ENCODE data around the gene HOXA5.

HOXA5 gene

DNA sequence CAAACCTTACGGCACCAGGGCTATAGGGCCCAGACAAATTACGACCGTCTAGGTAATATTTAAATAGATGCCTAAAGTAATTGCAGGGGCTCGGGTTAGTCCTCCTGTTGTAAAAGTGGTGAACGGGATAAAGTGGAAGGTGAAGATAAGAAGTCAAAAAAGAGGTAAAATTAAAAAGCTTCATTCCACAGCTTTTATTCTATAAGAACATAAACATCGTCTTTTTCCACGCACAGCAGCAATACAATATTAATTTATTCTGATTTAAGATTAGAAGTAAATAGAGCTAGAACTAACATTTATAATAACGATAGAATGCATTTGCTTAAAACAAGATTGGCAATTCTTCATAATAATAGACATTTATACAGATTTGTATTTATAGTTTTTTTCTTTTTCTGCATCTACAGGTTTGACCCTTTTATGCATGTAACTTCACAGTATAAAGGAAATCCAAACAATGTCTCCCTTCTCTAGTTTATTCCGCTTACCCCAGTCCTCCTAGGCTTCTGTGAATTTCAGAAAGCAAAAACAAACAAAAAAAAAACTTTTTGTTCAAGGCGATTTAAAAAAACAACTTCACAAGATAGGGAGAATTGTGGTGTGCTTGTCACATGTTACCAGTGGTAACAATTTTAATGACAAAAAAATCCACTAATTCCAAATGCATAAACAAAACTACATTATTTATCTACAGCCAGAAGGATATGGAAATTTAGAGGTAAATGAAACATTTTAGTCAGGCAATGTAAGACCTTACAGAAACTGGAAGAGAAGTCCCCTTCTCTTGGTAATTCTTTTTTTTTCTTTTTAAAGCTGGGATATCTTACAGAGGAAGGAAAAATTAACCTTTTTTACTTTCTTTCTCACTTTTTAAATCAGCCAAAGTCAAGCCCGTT lies 27.2 kb upstream of the HOXA5 start:
- DNase-seq: peak; percentile 5

GRCh38 chr7:27169658-27170425 lies 26.4 kb upstream of the HOXA5 start:
- DNase-seq: peak; percentile 58

DNA sequence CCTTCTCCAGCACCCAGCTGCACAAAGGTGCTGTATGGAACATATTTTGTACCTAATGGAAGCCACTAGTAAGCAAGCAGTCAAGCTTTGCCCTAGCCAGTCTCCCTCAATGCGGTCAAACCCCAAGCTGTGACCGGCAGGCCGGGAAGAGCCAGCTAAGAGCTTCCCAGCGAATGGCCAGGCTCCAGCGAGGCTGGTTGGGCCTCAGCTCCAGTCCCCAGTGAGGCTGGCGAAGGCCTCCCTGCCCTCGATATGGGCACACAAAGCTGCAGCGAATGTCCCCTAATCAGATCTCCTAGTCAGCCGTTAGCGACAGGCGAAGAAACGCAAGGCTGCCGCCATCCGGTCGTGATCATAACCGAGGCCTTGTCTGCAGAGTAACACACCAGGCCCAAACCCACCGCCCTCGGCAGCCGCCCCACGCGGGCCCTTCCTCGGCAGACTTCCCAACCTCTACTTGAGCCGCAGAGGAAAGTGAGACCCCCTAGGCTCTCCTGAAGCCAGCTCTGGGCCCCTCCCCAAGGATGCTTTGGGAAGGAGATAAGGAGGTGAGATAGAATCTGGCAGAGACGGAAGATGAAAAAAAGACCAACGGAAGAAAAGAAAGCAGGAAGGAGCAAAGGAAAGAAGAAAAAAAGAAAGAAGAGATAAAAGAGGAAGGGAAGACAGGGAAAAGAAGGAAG lies 24.9 kb upstream of the HOXA5 start:
- peak; percentile 74 for DNase-seq

- peak; percentile 84 for DNase-seq
Observed at GRCh38 chr7:27167916-27168264, 24.4 kb upstream of the HOXA5 start.

DNA sequence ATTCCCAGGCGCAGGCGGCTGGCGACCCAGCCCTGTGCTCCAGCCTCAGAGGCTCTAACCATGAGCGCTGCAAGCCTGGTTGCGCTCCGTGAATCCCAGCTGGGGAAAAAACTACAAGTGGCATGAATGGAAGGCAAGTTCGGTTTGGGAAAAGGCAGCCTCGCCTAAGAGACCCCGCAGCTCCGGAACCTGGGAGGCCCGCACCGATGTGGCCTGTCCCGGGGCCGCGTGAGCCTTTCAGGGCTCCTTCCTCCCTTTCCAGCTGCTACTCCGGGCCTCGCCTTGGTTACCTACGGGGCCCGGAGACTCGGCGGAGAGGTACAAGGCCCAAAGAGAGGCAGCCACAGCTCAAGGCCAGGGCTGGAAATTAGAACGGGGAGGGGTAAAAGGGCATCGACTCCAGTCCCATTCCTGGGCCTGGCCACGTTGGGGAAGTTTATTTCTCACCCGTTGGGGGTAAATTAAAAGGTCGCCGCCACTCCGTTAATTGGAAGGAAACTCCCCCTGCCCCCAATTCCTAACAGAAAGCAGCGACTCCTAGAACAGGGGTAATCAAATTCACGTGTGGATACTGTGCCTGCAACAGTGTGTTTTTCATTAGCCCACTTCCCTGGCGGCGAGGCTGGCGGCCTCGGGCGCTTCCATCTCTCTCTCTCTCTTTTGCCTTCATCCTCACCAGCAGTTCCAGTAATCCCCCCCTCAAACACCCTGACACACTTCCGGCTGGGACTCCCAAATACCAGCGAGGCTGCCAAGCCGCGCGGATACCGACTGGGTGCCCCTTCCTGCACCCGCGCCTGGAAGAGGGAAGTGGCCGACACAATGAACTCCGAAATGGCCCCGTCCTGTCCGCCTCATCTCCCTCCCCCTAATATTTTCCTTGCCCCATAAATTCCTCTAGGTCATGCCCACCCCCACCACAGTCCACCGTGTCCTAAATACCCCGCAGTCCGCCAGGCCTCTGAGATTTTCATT lies 23.3 kb upstream of the HOXA5 start:
- DNase-seq: peak; percentile 75

- DNase-seq: peak; percentile 52
Observed at GRCh38 chr7:27165996-27166530, 22.6 kb upstream of the HOXA5 start.

- peak; percentile 95 for DNase-seq
Observed at GRCh38 chr7:27165089-27165995, 21.9 kb upstream of the HOXA5 start, which contains the start of gene HOXA9. Gene HOXA9, minus strand, starts transcription at chr7:27165537. Its CDS starts 80 bp downstream, at chr7:27165457.

DNA sequence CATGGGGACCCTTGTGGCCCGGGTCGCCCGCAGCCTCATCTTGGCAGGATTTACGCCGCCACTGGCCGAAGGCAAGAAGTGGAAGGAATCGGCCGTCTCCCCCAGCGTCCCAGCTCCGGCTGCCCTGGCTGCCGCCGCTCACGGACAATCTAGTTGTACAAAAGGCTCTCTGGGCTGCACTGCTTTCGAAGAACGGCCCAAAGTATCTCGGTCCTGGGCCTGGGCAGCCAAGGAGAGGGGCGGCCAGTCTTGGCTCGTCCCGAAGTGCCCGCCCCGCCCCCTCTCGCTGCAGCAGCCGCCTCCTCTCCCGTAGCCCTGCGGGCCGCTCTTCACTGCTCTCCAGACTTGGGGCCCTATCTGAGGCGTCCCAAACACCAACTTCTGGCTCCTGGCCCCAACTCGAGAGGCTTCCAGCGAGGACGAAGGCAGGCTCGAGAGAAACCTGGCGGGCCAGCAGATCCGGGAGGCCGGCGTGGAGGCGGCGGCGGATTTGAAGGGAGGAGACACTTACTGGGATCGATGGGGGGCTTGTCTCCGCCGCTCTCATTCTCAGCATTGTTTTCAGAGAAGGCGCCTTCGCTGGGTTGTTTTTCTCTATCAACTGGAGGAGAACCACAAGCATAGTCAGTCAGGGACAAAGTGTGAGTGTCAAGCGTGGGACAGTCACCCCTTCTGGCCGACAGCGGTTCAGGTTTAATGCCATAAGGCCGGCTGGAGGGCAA lies 21.0 kb upstream of the HOXA5 start:
- DNase-seq: peak; percentile 51

GRCh38 chr7:27164045-27164366 lies 20.5 kb upstream of the HOXA5 start:
- peak; percentile 17 for DNase-seq

DNA sequence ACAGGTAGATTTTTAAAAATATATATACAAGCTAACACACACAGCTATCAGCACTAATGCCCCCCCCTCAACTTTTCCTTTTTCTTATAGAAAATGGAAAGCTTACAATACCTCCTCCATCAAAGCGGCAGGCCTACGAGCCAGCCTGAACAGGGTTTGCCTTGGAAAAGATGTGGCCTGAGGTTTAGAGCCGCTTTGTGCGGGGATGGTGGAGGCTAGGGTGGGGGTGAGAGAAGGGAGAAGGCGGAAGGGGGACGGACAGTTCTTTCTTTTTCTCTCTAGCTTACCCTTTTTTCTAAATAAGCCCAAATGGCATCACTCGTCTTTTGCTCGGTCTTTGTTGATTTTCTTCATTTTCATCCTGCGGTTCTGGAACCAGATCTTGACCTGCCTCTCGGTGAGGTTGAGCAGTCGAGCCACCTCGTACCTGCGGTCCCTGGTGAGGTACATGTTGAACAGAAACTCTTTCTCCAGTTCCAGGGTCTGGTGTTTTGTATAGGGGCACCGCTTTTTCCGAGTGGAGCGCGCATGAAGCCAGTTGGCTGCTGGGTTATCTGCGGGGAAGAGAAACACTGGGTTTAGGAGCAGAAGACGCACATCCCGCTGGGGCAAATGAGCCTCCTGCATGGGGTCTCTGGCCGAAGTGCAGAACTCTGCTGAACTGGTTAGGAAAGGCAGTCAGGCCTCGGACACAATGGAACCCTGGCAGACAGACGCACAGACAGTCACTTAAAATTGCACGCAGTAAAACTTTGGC lies 20.0 kb upstream of the HOXA5 start:
- peak; percentile 38 for DNase-seq

- peak; percentile 23 for DNase-seq
Observed at GRCh38 chr7:27162561-27163287, 19.2 kb upstream of the HOXA5 start.

DNA sequence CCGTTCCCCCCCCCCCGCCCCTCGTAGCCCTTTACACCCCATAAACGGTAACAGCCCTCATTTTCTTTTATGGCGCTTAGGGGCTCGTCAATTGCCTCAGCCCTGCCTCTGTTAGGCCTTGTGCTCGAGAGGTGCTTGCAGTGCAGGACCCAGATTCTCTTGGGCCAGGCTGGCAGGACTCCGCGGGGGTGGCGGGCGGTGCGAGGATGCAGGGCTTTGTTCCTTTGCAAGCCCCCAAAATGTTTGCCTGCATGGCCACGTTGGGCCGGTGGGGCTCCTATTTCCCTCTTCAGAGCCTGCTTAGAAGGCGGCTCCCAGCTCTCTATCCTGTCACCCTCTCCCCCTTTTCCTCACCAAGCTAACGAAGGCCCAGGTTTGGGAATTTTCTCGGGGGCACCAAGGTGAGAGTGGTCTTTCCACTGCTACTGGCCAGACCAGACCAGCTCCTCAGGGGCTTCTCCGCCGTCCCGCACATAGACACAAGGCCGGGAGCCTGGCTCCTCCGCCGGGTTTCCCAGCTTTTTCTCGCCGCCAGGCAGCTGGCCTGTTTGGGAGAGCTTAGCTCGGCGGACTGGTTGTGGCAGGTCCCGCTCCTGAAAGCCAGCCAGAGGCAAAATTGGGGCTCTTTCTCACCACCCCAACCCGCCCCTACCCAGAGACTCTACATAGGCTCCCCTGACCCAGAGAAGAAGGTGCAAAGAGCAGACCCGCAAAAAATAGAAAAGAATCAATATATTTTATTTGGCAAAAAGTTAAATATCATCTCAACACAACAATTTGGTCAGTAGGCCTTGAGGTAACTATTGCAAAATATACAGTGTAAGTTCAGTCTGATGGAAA lies 18.5 kb upstream of the HOXA5 start:
- peak; percentile 49 for DNase-seq

GRCh38 chr7:27161214-27161720 lies 17.8 kb upstream of the HOXA5 start:
- DNase-seq: peak; percentile 33

- DNase-seq: peak; percentile 80
Observed at GRCh38 chr7:27160546-27161213, 17.2 kb upstream of the HOXA5 start.

DNA sequence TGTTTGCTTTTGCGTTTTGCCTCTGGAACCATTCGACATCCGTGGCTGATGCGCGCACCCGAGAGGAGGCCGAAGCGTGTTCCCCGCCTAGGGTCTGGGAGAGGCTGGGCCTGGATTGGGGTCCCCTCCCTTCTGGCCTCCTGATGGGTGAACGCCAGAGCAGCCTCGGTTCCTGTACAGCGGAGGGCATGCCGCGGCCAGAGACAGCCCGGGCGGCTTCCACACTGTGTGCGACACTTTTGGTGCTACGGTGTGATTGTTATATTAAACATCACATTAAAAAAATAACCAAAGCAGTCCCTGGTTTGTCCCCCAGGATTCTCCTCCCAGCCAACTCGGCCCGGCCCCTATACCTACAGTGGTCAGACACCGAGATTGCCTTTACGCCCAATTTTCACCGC lies 16.7 kb upstream of the HOXA5 start:
- DNase-seq: no peak

DNA sequence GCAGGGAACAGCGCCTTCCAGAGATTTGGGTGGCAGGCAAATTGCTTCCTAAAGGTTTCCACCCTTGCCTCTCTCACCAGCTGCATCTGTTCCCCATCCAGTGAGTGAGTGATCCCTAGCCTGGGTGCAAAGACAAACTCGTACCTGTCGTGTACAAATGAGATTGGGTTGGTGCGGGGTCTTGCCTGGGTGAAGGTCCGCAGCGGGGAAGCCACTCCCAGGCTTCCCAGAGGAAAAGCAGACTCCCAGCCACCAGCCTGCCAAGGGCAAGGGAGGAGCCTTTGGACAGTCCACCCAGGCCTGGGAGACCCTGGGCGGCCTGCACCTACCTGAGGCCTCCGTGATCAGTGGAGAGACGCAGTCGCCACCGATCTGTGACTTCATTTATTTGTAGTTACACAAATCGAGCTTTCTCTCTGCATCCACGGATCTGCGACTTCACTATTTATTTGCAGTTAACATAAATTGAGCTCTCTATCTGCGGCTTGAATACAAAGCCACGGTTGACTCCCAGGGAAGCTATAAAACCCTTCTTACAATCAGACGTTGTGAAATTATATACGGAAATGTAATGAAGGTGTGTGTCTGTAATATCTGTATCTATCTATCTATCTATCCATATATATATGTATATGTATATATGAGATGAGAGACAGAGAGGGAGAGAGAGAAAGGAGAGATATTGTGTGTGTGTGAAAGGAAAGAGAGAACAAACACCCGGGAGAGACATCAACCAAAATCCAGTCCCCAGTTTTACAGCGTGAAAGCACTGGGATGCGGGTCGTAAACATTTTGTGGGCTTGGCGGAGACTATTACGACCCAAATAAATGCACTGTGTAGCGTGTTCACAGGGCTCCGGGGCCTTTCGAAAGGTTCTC lies 16.0 kb upstream of the HOXA5 start:
- no peak for DNase-seq

Data from HCEC 1CT (cell line).